HepG2 (cell line): ENCODE measurements around the gene PRR19. TPM values are rescaled to one million over a fixed set of nuclear protein-coding genes. Genes with fewer than 3 reads are reported as not detected.
A peak's percentile ranks its signal among the peaks of the same experiment; 100 is the strongest.

Source experiments
- ESRRA ChIP-seq: sonication (generic); formaldehyde crosslinking; IDR thresholded peaks from 2 replicates; pipeline ENCODE4 v1.5.1; 2020; ENCODE audit warnings: mild to moderate bottlenecking, low read depth, missing genetic modification reagents
- IRX3 ChIP-seq: sonication (generic); formaldehyde crosslinking; IDR thresholded peaks from 2 replicates; pipeline ENCODE4 v1.8.1; 2023; ENCODE audit warnings: mild to moderate bottlenecking, low read depth, missing genetic modification reagents, borderline replicate concordance
- ZBTB20 ChIP-seq: sonication (generic); formaldehyde crosslinking; IDR thresholded peaks from 2 replicates; pipeline ENCODE4 v1.8.1; 2023; ENCODE audit warnings: missing genetic modification reagents, low read depth, mild to moderate bottlenecking, borderline replicate concordance
- ZNF251 ChIP-seq: sonication (generic); formaldehyde crosslinking; IDR thresholded peaks from 2 replicates; pipeline ENCODE4 v1.9.0; 2021; ENCODE audit warnings: mild to moderate bottlenecking, missing genetic modification reagents
- ZNF597 ChIP-seq: sonication (generic); formaldehyde crosslinking; IDR thresholded peaks from 2 replicates; pipeline ENCODE4 v1.5.0; 2020; ENCODE audit warnings: missing genetic modification reagents
- polyA plus RNA-seq, 8 experiments: library from polyadenylated mRNA; depleted of rRNA in 3 of 8; stranded (reverse) in 7 of 8; unstranded in 1 of 8; fragments of >200 nt; fragmentation: Illumina TruSeq in 4 of 8; extraction: Trizol in 4 of 8; gene quantifications; 2 replicates each; pipeline versions ENCODE4 v1.2.1 to v1.2.3, GENCODE V29; 2011 to 2016; ENCODE audit warnings: low read depth in 4 of 8, missing spikeins in 1 of 8, mixed read lengths in 1 of 8; ENCODE audit not compliant: insufficient read depth in 1 of 8
- total RNA-seq, 5 experiments: library from RNA; depleted of rRNA; stranded (reverse); fragments of >200 nt; fragmentation: Illumina TruSeq; extraction: Trizol; gene quantifications; 2 replicates each; pipeline ENCODE4 v1.2.3, GENCODE V29; 2016; ENCODE audit warnings: low read depth in 1 of 5
- TF ChIP-seq, protein P1 (sequence below): sonication (generic); formaldehyde crosslinking; IDR thresholded peaks from 2 replicates; pipeline ENCODE4 v1.5.0; 2020; ENCODE audit warnings: mild to moderate bottlenecking, missing genetic modification reagents, borderline replicate concordance

The PRR19 gene
- total and polyA plus RNA-seq, 2 of the 13 experiments (the other 11 are each of a cell fraction or from before 2014, with no cell fraction given): 0.21 to 0.33 TPM

DNA sequence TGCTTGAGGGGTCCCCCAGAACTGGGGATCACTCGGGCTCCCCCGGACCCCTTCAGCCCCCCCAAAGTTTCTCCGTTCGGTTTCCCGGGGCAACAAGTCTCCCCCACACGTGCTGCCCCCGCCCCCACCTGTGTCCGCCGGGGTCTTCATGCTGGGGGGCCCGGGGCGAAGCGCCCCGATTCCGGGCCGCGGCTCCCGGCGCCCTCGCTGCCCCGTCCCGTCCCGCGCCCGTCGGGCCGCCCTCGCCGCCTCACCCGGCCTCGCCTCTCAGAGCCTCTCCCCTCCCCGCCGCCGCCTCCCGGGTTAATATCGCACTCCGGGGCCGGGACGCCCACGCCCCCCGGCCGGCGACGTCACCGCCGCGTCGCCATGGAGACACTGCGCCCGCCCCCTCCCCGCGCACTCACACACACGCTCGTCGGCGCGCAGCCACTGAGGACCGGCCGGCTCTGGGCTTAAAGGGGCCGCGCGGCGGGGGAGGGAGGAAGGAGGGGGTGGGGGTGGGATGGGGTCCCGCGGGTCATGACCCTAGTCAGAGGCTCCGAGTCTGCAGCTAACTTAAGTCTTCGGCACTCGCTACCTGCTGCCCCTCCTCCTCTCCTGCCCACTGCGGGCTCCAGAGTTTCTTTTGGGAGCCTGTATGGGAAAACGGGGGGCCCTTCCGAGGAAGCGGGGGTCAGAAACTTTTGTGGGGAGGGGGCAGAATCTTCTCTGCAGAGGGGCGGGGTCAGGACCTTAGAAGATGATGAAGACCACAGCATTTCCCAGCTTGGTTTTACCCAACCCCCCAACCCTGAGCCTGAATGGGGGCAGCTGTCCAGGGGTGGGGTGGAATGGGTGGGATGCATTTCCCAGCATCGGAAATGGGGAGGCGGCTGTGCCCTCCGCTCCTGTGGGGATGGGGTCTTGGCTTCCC lies 46.8 kb upstream of the PRR19 start, which contains the start of gene ERF (continued):
- TF ChIP-seq, protein P1, sequence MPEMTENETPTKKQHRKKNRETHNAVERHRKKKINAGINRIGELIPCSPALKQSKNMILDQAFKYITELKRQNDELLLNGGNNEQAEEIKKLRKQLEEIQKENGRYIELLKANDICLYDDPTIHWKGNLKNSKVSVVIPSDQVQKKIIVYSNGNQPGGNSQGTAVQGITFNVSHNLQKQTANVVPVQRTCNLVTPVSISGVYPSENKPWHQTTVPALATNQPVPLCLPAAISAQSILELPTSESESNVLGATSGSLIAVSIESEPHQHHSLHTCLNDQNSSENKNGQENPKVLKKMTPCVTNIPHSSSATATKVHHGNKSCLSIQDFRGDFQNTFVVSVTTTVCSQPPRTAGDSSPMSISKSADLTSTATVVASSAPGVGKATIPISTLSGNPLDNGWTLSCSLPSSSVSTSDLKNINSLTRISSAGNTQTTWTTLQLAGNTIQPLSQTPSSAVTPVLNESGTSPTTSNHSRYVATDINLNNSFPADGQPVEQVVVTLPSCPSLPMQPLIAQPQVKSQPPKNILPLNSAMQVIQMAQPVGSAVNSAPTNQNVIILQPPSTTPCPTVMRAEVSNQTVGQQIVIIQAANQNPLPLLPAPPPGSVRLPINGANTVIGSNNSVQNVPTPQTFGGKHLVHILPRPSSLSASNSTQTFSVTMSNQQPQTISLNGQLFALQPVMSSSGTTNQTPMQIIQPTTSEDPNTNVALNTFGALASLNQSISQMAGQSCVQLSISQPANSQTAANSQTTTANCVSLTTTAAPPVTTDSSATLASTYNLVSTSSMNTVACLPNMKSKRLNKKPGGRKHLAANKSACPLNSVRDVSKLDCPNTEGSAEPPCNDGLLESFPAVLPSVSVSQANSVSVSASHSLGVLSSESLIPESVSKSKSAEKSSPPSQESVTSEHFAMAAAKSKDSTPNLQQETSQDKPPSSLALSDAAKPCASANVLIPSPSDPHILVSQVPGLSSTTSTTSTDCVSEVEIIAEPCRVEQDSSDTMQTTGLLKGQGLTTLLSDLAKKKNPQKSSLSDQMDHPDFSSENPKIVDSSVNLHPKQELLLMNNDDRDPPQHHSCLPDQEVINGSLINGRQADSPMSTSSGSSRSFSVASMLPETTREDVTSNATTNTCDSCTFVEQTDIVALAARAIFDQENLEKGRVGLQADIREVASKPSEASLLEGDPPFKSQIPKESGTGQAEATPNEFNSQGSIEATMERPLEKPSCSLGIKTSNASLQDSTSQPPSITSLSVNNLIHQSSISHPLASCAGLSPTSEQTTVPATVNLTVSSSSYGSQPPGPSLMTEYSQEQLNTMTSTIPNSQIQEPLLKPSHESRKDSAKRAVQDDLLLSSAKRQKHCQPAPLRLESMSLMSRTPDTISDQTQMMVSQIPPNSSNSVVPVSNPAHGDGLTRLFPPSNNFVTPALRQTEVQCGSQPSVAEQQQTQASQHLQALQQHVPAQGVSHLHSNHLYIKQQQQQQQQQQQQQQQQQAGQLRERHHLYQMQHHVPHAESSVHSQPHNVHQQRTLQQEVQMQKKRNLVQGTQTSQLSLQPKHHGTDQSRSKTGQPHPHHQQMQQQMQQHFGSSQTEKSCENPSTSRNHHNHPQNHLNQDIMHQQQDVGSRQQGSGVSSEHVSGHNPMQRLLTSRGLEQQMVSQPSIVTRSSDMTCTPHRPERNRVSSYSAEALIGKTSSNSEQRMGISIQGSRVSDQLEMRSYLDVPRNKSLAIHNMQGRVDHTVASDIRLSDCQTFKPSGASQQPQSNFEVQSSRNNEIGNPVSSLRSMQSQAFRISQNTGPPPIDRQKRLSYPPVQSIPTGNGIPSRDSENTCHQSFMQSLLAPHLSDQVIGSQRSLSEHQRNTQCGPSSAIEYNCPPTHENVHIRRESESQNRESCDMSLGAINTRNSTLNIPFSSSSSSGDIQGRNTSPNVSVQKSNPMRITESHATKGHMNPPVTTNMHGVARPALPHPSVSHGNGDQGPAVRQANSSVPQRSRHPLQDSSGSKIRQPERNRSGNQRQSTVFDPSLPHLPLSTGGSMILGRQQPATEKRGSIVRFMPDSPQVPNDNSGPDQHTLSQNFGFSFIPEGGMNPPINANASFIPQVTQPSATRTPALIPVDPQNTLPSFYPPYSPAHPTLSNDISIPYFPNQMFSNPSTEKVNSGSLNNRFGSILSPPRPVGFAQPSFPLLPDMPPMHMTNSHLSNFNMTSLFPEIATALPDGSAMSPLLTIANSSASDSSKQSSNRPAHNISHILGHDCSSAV (CRISPR knock-in tag): no peak
- TF ChIP-seq ZBTB20 (no peak), ESRRA (no peak), ZNF597 (no peak), IRX3 (CRISPR knock-in tag) (0 out of 2 replicates have a peak, but pooled peaks have one; percentile 48), ZNF251 (no peak)
